ENCODE measurements around the gene PABPN1L. TPM values are rescaled to one million over a fixed set of nuclear protein-coding genes. Genes with fewer than 3 reads are reported as not detected.

The PABPN1L gene
- total and polyA plus RNA-seq, 2 donors (not counting 1 experiment from before 2014, with no cell fraction given), result 0.21 to 0.84 TPM

DNA sequence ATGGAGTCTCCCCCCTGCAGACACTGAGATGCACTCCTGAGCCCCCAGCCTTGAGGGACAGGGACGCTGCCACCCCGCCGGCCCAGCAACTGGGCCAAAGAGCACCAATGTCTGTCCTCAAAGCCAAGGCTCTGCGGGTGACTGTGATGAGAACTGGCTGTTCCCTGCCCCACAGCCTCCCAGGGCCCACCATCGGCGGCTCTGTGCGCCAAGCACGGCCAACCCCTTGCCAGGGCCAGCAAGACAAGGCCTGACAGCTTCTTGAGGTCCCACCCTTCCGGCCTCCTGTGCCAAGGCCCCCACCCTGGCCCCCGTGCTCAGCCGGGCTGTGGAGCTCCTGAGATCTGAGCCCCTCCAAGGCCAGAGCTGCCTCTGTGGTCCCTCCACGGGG is 34.2 kb upstream of the PABPN1L start:
- Histone ChIP-seq H3K9ac (ENCODE audit: low read length) (no peak overlapping the region), H3K36me3 (replicated peaks in 1 of 2; ENCODE audit: control extremely low read depth in 1 of 2, control insufficient read depth in 1 of 2, extremely low read depth in 1 of 2, insufficient read depth in 2 of 2, low read length in 1 of 2) (peaks cover 0 to 60% of the 10 kb centered on the region in 2 experiments), H4K20me1 (ENCODE audit: control insufficient read depth, insufficient read depth, low read length, poor library complexity, severe bottlenecking) (peaks cover 99% of the 10 kb centered on the region), H3K9me3 (ENCODE audit: control extremely low read depth in 1 of 3, control insufficient read depth in 2 of 3, insufficient read depth in 1 of 3, low read length in 2 of 3) (no peaks in the 10 kb centered on the region), H3K79me2 (ENCODE audit: control insufficient read depth, insufficient read depth, low read length) (peaks cover 75% of the 10 kb centered on the region), H3K4me3 (ENCODE audit: control extremely low read depth in 1 of 5, extremely low read depth in 1 of 5, insufficient read depth in 1 of 5, low read depth in 2 of 5, low read length in 4 of 5) (no peak overlapping the region), H3K4me1 (ENCODE audit: control insufficient read depth in 2 of 2, insufficient read depth in 2 of 2, low read length in 2 of 2) (peaks cover 3 to 4% of the 10 kb centered on the region in 2 donors), H3K4me2 (replicated peaks; ENCODE audit: low read depth, low read length, poor library complexity, severe bottlenecking) (no peak overlapping the region), H3K27me3 (replicated peaks in 1 of 4; ENCODE audit: control extremely low read depth in 1 of 4, control insufficient read depth in 3 of 4, insufficient read depth in 4 of 4, low read length in 3 of 4) (no peaks in the 10 kb centered on the region), H2AFZ (ENCODE audit: insufficient read depth, low read depth, low read length, poor library complexity, severe bottlenecking) (no peak overlapping the region), H3K27ac (ENCODE audit: low read length in 2 of 2) (no peak overlapping the region)
- Mint-ChIP-seq H3K27me3 (no peaks in the 10 kb centered on the region), H3K9me3 (ENCODE audit: insufficient read depth) (no peaks in the 10 kb centered on the region), H3K4me3 (no peak overlapping the region), H3K4me1 (peaks cover 7% of the 10 kb centered on the region), H3K27ac (no peak overlapping the region)
- DNase-seq (no peak), ATAC-seq (ENCODE audit: low read depth) (no peak)
- ChIA-PET CTCF (no interaction called here), POLR2A (no interaction called here)
- intact Hi-C loops (cut with micrococcal nuclease), result no loop called here
- no peak for TF ChIP-seq EZH2 (IDR thresholded peaks at IDR 0.05; ENCODE audit: borderline replicate concordance, insufficient read depth, low read depth, low read length, poor library complexity, severe bottlenecking)
- TF ChIP-seq, protein P1, sequence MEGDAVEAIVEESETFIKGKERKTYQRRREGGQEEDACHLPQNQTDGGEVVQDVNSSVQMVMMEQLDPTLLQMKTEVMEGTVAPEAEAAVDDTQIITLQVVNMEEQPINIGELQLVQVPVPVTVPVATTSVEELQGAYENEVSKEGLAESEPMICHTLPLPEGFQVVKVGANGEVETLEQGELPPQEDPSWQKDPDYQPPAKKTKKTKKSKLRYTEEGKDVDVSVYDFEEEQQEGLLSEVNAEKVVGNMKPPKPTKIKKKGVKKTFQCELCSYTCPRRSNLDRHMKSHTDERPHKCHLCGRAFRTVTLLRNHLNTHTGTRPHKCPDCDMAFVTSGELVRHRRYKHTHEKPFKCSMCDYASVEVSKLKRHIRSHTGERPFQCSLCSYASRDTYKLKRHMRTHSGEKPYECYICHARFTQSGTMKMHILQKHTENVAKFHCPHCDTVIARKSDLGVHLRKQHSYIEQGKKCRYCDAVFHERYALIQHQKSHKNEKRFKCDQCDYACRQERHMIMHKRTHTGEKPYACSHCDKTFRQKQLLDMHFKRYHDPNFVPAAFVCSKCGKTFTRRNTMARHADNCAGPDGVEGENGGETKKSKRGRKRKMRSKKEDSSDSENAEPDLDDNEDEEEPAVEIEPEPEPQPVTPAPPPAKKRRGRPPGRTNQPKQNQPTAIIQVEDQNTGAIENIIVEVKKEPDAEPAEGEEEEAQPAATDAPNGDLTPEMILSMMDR (IDR thresholded peaks at IDR 0.05), result no peak
- WGBS (ENCODE audit: insufficient coverage), result 96% methylated on average over 12 of the region's 12 CpGs

DNA sequence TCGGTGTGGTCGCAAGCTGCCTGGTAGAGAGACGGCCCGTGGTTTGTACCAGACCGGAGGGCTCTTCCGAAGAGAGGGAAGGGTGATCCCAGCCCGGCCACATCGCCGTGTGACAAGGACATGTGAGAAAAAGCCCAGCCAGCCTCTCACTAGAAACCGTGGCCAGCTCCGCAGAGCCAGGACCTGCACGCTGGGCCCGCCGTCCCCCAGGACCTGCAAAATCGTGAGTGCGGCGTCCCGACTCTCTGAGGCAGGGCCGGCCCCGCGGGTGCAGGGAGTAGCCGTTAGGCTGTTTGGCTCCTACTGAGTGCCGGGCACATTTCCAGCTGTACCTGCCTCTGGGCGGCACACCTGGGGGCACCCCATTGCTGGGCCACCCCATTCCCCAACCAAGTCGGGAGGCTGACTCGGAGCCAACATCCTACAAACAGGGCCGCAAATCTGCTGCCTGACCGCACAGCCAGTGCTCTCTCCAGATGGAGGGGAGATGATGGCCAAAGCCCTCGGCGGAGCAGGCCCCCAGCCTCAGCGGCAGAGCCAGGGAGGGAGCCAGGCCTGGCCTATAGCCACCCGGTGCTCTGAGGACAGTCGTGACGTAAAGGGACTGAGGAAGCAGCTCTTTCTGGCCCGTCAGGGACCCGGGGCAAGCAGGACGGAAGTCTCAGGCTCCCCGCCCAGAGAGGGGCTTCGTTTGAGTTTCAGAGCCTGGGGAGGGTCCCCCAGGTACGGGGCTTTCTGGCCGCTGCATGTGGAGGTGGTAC is 33.6 kb upstream of the PABPN1L start:
- Histone ChIP-seq H3K27me3 (replicated peaks in 1 of 4; ENCODE audit: control extremely low read depth in 1 of 4, control insufficient read depth in 3 of 4, insufficient read depth in 4 of 4, low read length in 3 of 4) (no peaks in the 10 kb centered on the region), H3K9ac (ENCODE audit: low read length) (no peak overlapping the region), H3K9me3 (ENCODE audit: control extremely low read depth in 1 of 3, control insufficient read depth in 2 of 3, insufficient read depth in 1 of 3, low read length in 2 of 3) (no peaks in the 10 kb centered on the region), H3K4me1 (ENCODE audit: control insufficient read depth in 2 of 2, insufficient read depth in 2 of 2, low read length in 2 of 2) (peaks cover 9 to 10% of the 10 kb centered on the region in 2 donors), H4K20me1 (ENCODE audit: control insufficient read depth, insufficient read depth, low read length, poor library complexity, severe bottlenecking) (peaks cover 99% of the 10 kb centered on the region), H2AFZ (ENCODE audit: insufficient read depth, low read depth, low read length, poor library complexity, severe bottlenecking) (no peak overlapping the region), H3K4me3 (ENCODE audit: control extremely low read depth in 1 of 5, extremely low read depth in 1 of 5, insufficient read depth in 1 of 5, low read depth in 2 of 5, low read length in 4 of 5) (no peak overlapping the region), H3K36me3 (replicated peaks in 1 of 2; ENCODE audit: control extremely low read depth in 1 of 2, control insufficient read depth in 1 of 2, extremely low read depth in 1 of 2, insufficient read depth in 2 of 2, low read length in 1 of 2) (peaks cover 0 to 63% of the 10 kb centered on the region in 2 experiments), H3K27ac (ENCODE audit: low read length in 2 of 2) (no peak overlapping the region), H3K4me2 (replicated peaks; ENCODE audit: low read depth, low read length, poor library complexity, severe bottlenecking) (no peak overlapping the region), H3K79me2 (ENCODE audit: control insufficient read depth, insufficient read depth, low read length) (peaks cover 70% of the 10 kb centered on the region)
- WGBS (ENCODE audit: insufficient coverage), result 94% methylated on average over 41 of the region's 41 CpGs
- Mint-ChIP-seq H3K27ac (no peak overlapping the region), H3K4me1 (peaks cover 8% of the 10 kb centered on the region), H3K27me3 (no peaks in the 10 kb centered on the region), H3K4me3 (no peak overlapping the region), H3K9me3 (ENCODE audit: insufficient read depth) (no peaks in the 10 kb centered on the region)
- ATAC-seq (ENCODE audit: low read depth), result no peak
- DNase-seq, result no peak
- intact Hi-C loops (cut with micrococcal nuclease), result no loop called here
- TF ChIP-seq, protein P1 (IDR thresholded peaks at IDR 0.05), result no peak
- no peak for TF ChIP-seq EZH2 (IDR thresholded peaks at IDR 0.05; ENCODE audit: borderline replicate concordance, insufficient read depth, low read depth, low read length, poor library complexity, severe bottlenecking)
- POLR2A ChIA-PET, result no interaction called here
- CTCF ChIA-PET, result no interaction called here
